Stomach (tissue), 9 donors: ENCODE results near the gene ENO3. TPM values are rescaled to one million over a fixed set of nuclear protein-coding genes. Genes with fewer than 3 reads are reported as not detected.

ENCODE experiments used
- DNase-seq, 2 donors: peaks; one replicate each; pipeline versions ENCODE4 v3.0.0 to v3.0.0-alpha.2; 2013 to 2019
- H3K27ac ChIP-seq, 5 donors: fragments of 200-600 bp in 4 of 5; sonication (generic) in 4 of 5; one replicate each; pipeline ENCODE4 v1.5.1; 2013 to 2019; ENCODE audit warnings: mild to moderate bottlenecking in 1 of 5, moderate library complexity in 1 of 5
- H3K27me3 ChIP-seq, 3 donors: fragments of 200-600 bp; sonication (generic); one replicate each; pipeline ENCODE4 v1.5.1; 2017 to 2019; ENCODE audit warnings: mixed run types in 1 of 3
- H3K36me3 ChIP-seq, 4 donors: fragments of 200-600 bp; sonication (generic); 1 replicate in 3 of 4; 2 replicates in 1 of 4; pipeline ENCODE4 v1.5.1; 2016 to 2019
- H3K4me1 ChIP-seq, 4 donors: fragments of 200-600 bp; sonication (generic); one replicate each; pipeline ENCODE4 v1.5.1; 2016 to 2019
- H3K4me3 ChIP-seq, 4 donors: fragments of 200-600 bp; sonication (generic) in 3 of 4; one replicate each; pipeline ENCODE4 v1.5.1; 2016 to 2019; ENCODE audit warnings: mild to moderate bottlenecking in 1 of 4
- H3K9me3 ChIP-seq, 4 donors: fragments of 200-600 bp; sonication (generic); one replicate each; pipeline ENCODE4 v1.5.1; 2016 to 2019
- CTCF ChIP-seq, 7 experiments: fragments of 450-650 bp in 4 of 7; fragments of 200-600 bp in 3 of 7; sonication (generic) in 3 of 7; IDR thresholded peaks; one replicate each; pipeline ENCODE4 v1.5.1; 2016 to 2019; ENCODE audit warnings: antibody characterized with exemption in 7 of 7, control low read depth in 2 of 7, mild to moderate bottlenecking in 1 of 7
- EP300 ChIP-seq: sonication (generic); formaldehyde crosslinking; IDR thresholded peaks from one replicate; pipeline ENCODE4 v1.6.1; 2017; ENCODE audit warnings: antibody characterized with exemption
- POLR2A ChIP-seq, 4 donors: fragments of 450-650 bp; IDR thresholded peaks; one replicate each; pipeline ENCODE4 v1.6.1; 2016; ENCODE audit warnings: antibody characterized with exemption in 4 of 4, control low read depth in 2 of 4, mild to moderate bottlenecking in 1 of 4, moderate library complexity in 1 of 4
- POLR2AphosphoS5 ChIP-seq, 3 donors: sonication (generic); formaldehyde crosslinking; IDR thresholded peaks; one replicate each; pipeline ENCODE4 v1.6.1; 2016; ENCODE audit warnings: antibody characterized with exemption in 3 of 3
- WGBS, 5 donors: extraction: QIAGEN DNeasy Blood & Tissue Kit in 3 of 5; methylation state at CpG; one replicate each; pipeline versions ENCODE4 v1.1.5 to v1.1.7; 2013 to 2018; 5-methylcytosine and 5-hydroxymethylcytosine counted together
- intact Hi-C: fragments of 100-400 bp; cut with DNase I; formaldehyde crosslinking; loops from one replicate; pipeline ENCODE4 v1.15.1; 2023; ENCODE audit warnings: low total_unique reads
- polyA plus RNA-seq, 3 donors: library from polyadenylated mRNA; stranded (reverse); fragments of 200-250 nt; gene quantifications; one replicate each; pipeline ENCODE4 v1.2.3, GENCODE V29; 2013
- total RNA-seq, 5 donors: library from RNA; depleted of rRNA; stranded (reverse); fragments of >200 nt; gene quantifications; one replicate each; pipeline versions ENCODE4 v1.1.0 to v1.2.3, GENCODE V29; 2014 to 2016
- donor health status: healthy with polysubstance abuse.
- donor health status: Bipolar disorder and iron deficiency.
- donor health status: healthy.

Gene ENO3
- total and polyA plus RNA-seq, 8 donors = 1.8 to 12.1 (median 9.3) TPM; not detected in 1

DNA sequence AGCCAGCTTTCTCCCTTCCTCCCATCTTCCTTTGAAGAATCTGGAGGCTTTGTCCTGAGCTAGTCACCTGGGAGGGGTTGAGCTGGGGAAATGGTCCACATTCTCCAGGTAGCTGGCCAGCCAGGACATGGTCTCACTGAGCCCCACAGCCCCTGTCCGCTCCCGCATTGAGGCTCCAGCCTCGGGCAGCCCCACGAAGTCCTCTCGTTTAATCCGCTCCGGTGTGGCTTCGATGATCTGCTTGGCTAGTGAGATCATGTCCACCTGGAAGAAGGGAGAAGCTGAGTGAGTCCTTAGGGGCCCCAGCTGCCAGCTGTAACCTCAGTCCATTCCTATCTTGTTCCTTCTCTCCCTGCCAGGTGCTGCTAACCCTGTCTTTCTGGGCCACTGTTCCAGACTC lies 19.4 kb downstream of the ENO3 start:
- Histone ChIP-seq H3K4me3 (no peak overlapping the region), H3K27me3 (no peaks in the 10 kb centered on the region), H3K27ac (peak overlapping the region in 4 of 5 donors; percentile 93 to 97 (median 94)), H3K36me3 (peaks cover 32 to 64% (median 62%) of the 10 kb centered on the region in 4 donors), H3K4me1 (peaks cover 28 to 64% (median 37%) of the 10 kb centered on the region in 4 donors), H3K9me3 (no peaks in the 10 kb centered on the region)
- DNase-seq = no peak
- intact Hi-C loops = loop anchor here (10.0 kb wide), 2 partner anchors 65 to 95 kb away; partner anchors contain the start of gene CHRNE
- WGBS, 5 donors = 93 to 97% (median 93%) methylated on average over 8 of the region's 8 CpGs
- TF ChIP-seq POLR2A (IDR thresholded peaks at IDR 0.05) = no peak
- TF ChIP-seq CTCF (IDR thresholded peaks at IDR 0.05) = no peak
- TF ChIP-seq EP300 = no peak
- TF ChIP-seq POLR2AphosphoS5 (IDR thresholded peaks at IDR 0.05) = no peak

DNA sequence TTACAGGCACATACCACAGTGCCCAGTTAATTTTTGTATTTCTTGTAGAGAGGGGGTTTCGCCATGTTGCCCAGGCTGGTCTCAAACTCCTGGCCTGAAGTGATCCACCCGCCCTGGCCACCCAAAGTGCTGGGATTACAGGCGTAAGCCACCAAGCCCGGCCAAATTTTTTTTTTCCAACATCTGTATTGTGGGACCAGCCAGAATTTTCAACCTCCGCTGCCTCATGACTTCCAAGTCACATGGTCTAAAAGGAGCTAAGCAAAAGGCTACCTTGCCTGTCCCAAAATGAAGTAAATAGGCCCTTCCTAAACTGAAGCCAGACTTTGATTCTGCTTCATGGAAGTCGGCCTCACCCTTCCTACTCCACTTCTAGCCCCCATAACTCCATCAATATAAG lies 20.9 kb downstream of the ENO3 start:
- H3K4me1 ChIP-seq = peaks cover 20 to 48% (median 22%) of the 10 kb centered on the region in 4 donors
- intact Hi-C loops = loop anchor here (10.0 kb wide), 2 partner anchors 67 to 93 kb away; partner anchors contain the start of gene CHRNE
- H3K9me3 ChIP-seq = no peaks in the 10 kb centered on the region
- no peaks in the 10 kb centered on the region for H3K27me3 ChIP-seq
- H3K4me3 ChIP-seq = no peak overlapping the region
- peaks cover 36 to 80% (median 76%) of the 10 kb centered on the region in 4 donors for H3K36me3 ChIP-seq
- peak overlapping the region in 4 of 5 donors; percentile 8 to 54 (median 22) for H3K27ac ChIP-seq
- no peak for TF ChIP-seq POLR2A (IDR thresholded peaks at IDR 0.05)
- no peak for TF ChIP-seq EP300
- TF ChIP-seq POLR2AphosphoS5 (IDR thresholded peaks at IDR 0.05) = no peak
- no peak for TF ChIP-seq CTCF (IDR thresholded peaks at IDR 0.05)
- WGBS, 5 donors = 67 to 89% (median 84%) methylated on average over 6 of the region's 6 CpGs
- no peak for DNase-seq

- peak overlapping the region in 4 of 5 donors; percentile 8 to 54 (median 22) for H3K27ac ChIP-seq
- WGBS, 5 donors = 82 to 93% (median 91%) methylated on average over 11 to 12 of the region's 12 CpGs
- DNase-seq = no peak
- peaks cover 41 to 85% (median 81%) of the 10 kb centered on the region in 4 donors for H3K36me3 ChIP-seq
- H3K27me3 ChIP-seq = no peaks in the 10 kb centered on the region
- no peak overlapping the region for H3K4me3 ChIP-seq
- no peak for TF ChIP-seq EP300
- intact Hi-C loops = loop anchor here (10.0 kb wide), 2 partner anchors 68 to 92 kb away; partner anchors contain the start of gene CHRNE
- peaks cover 20 to 48% (median 22%) of the 10 kb centered on the region in 4 donors for H3K4me1 ChIP-seq
- H3K9me3 ChIP-seq = no peaks in the 10 kb centered on the region
Measured at GRCh38 chr17:4972322-4972721, 21.4 kb downstream of the ENO3 start.

DNA sequence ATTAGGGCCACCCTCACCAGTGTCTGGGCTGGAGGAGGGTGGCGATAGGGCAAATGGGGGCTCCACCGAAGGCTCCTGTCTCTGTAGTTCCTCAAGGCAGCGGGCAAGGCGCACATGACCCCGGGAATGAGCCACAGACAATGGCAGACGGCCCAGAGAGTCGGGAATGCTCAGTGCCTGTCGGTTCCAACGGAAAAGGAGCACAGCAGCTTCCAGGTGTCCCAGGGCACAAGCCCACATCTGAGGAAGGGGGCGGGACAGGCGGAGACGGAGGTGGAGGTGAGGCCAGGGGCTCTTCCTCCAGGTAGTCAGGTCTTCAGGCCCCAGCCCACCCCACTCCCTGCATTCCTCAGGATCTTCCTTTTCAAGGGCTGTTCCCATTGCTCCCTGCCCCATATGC lies 21.8 kb downstream of the ENO3 start:
- peaks cover 45 to 89% (median 85%) of the 10 kb centered on the region in 4 donors for H3K36me3 ChIP-seq

More for the DNA sequence above, 21.8 kb downstream of the ENO3 start:
- no peaks in the 10 kb centered on the region for H3K9me3 ChIP-seq
- H3K4me3 ChIP-seq = no peak overlapping the region
- WGBS, 5 donors = 81 to 87% (median 82%) methylated on average over 12 of the region's 12 CpGs
- TF ChIP-seq EP300 = no peak
- no peak for TF ChIP-seq POLR2A (IDR thresholded peaks at IDR 0.05)
- no peak for TF ChIP-seq CTCF (IDR thresholded peaks at IDR 0.05)
- no peak for TF ChIP-seq POLR2AphosphoS5 (IDR thresholded peaks at IDR 0.05)
- no peaks in the 10 kb centered on the region for H3K27me3 ChIP-seq
- intact Hi-C loops = loop anchor here (10.0 kb wide), 2 partner anchors 68 to 92 kb away; partner anchors contain the start of gene CHRNE
- H3K27ac ChIP-seq = peak overlapping the region in 2 of 5 donors; percentile 29 to 54
- no peak for DNase-seq
- H3K4me1 ChIP-seq = peaks cover 20 to 48% (median 22%) of the 10 kb centered on the region in 4 donors
